HepG2 (cell line): ENCODE results near the gene IL6ST. TPM values are rescaled to one million over a fixed set of nuclear protein-coding genes. Genes with fewer than 3 reads are reported as not detected.

Experiments used
- ATAC-seq: fragments of 200-7000 bp; cut with Tn5 transposase; 3 replicates; pipeline ENCODE4 v1.9.1; 2020; ENCODE audit warnings: mild to moderate bottlenecking, moderate library complexity
- BruUV-seq: library from RNA; stranded (reverse); fragments of 400-500 nt; replicated peaks from 2 replicates; lab custom pipeline; 2021; lab: Mats Ljungman, UMichigan
- CTCF ChIA-PET: fragments of 300-600 bp; formaldehyde crosslinking; extraction: SDS; loops from one replicate; lab custom pipeline; 2021; ENCODE audit warnings: low total read pairs, inconsistent platforms, low intra/inter-chr PET ratio; lab: Yijun Ruan, JAX
- POLR2A ChIA-PET: fragments of 350-600 bp; sonication (Branson Sonifier 250); formaldehyde crosslinking; loops from one replicate; lab custom pipeline; 2020; ENCODE audit warnings: antibody characterized with exemption, inconsistent platforms; lab: Yijun Ruan, JAX
- DNase-seq: peaks from one replicate; pipeline ENCODE4 v3.0.0-alpha.2; 2015; ENCODE audit warnings: low spot score
- FAIRE-seq: peaks from 3 replicates; lab custom pipeline; 2011; peaks lifted over from hg19 to GRCh38; lab: Jason Lieb, UNC
- H2AFZ ChIP-seq: one replicate; pipeline ENCODE4 v1.6.1; 2011; ENCODE audit warnings: low read length, inconsistent platforms
- H3K27ac ChIP-seq: fragments of 300-600 bp; 3 replicates; pipeline ENCODE4 v1.8.0; 2011; ENCODE audit warnings: mixed run types, mild to moderate bottlenecking, mixed read lengths, low read length, inconsistent platforms; ENCODE audit not compliant: insufficient read depth; ENCODE audit errors: extremely low read length
- H3K27me3 ChIP-seq, 2 experiments: fragments of 200-600 bp in 1 of 2; 2 replicates in 1 of 2; 3 replicates in 1 of 2; pipeline versions ENCODE4 v1.6.0 to v1.8.0; 2011; ENCODE audit warnings: low read length in 2 of 2, mild to moderate bottlenecking in 2 of 2, moderate library complexity in 2 of 2, inconsistent platforms in 1 of 2; ENCODE audit not compliant: insufficient read depth in 2 of 2, control insufficient read depth in 1 of 2
- H3K36me3 ChIP-seq, 2 experiments: fragments of 200-600 bp in 1 of 2; replicated peaks in 1 of 2; 2 replicates in 1 of 2; 3 replicates in 1 of 2; pipeline versions ENCODE4 v1.5.1 to v1.8.0; 2011; ENCODE audit warnings: low read length in 2 of 2, inconsistent platforms in 1 of 2; ENCODE audit not compliant: insufficient read depth in 2 of 2, control insufficient read depth in 1 of 2
- H3K4me1 ChIP-seq: 2 replicates; pipeline ENCODE4 v1.5.1; 2012; ENCODE audit warnings: low read length, inconsistent platforms; ENCODE audit not compliant: insufficient read depth
- H3K4me2 ChIP-seq: 2 replicates; pipeline ENCODE4 v1.6.0; 2011; ENCODE audit warnings: low read depth, low read length, inconsistent platforms
- H3K4me3 ChIP-seq, 3 experiments: fragments of 200-600 bp in 1 of 3; sonication (generic), shearing (Covaris generic) in 1 of 3; replicated peaks in 1 of 3; 2 replicates each; pipeline ENCODE4 v1.5.1; 2011 to 2016; ENCODE audit warnings: low read length in 3 of 3, inconsistent platforms in 2 of 3, low read depth in 2 of 3, mild to moderate bottlenecking in 2 of 3, control low read depth in 1 of 3, mixed read lengths in 1 of 3; ENCODE audit not compliant: insufficient read depth in 1 of 3
- H3K79me2 ChIP-seq: one replicate; pipeline ENCODE4 v1.6.1; 2011; ENCODE audit warnings: low read length, inconsistent platforms; ENCODE audit not compliant: insufficient read depth
- H3K9ac ChIP-seq: 2 replicates; pipeline ENCODE4 v1.6.0; 2011; ENCODE audit warnings: mild to moderate bottlenecking, low read depth, low read length, inconsistent platforms; ENCODE audit not compliant: insufficient read depth
- H3K9me3 ChIP-seq: 2 replicates; pipeline ENCODE4 v1.5.1; 2012; ENCODE audit warnings: mild to moderate bottlenecking, low read length
- H4K20me1 ChIP-seq: 2 replicates; pipeline ENCODE4 v1.6.0; 2011; ENCODE audit warnings: inconsistent platforms, mild to moderate bottlenecking, low read length, moderate library complexity; ENCODE audit not compliant: insufficient read depth
- ASH2L ChIP-seq: fragments of 300-600, 200-600 bp; sonication (generic); IDR thresholded peaks from 2 replicates; pipeline ENCODE4 v1.7.0; 2017; ENCODE audit warnings: low read depth, mild to moderate bottlenecking, moderate library complexity, mixed read lengths, low read length; ENCODE audit not compliant: insufficient read length
- CAMTA2 ChIP-seq: sonication (generic); formaldehyde crosslinking; IDR thresholded peaks from 2 replicates; pipeline ENCODE4 v1.4.0; 2020; ENCODE audit warnings: mild to moderate bottlenecking, missing genetic modification reagents, borderline replicate concordance
- ZNF598 ChIP-seq: sonication (generic); formaldehyde crosslinking; IDR thresholded peaks from 2 replicates; pipeline ENCODE4 v1.5.1; 2020; ENCODE audit warnings: mild to moderate bottlenecking, missing genetic modification reagents, borderline replicate concordance
- WGBS: methylation state at CpG from one replicate; pipeline ENCODE4 v1.1.6; 2017; ENCODE audit warnings: low lambda C conversion rate; 5-methylcytosine and 5-hydroxymethylcytosine counted together
- in situ Hi-C: cut with HindIII; loops from 2 replicates; pipeline ENCODE4 v1.10.0; 2017; ENCODE audit warnings: low pct_unique_long_range_greater_than_20kb; ENCODE audit not compliant: extremely low pct_ligation_motif_present
- intact Hi-C: fragments of 100-400 bp; cut with micrococcal nuclease; formaldehyde crosslinking; loops from one replicate; pipeline ENCODE4 v1.10.0; 2022; ENCODE audit not compliant: unreplicated experiment
- polyA plus RNA-seq, 8 experiments: library from polyadenylated mRNA; depleted of rRNA in 3 of 8; stranded (reverse) in 7 of 8; unstranded in 1 of 8; fragments of >200 nt; fragmentation: Illumina TruSeq in 4 of 8; extraction: Trizol in 4 of 8; gene quantifications; 2 replicates each; pipeline versions ENCODE4 v1.2.1 to v1.2.3, GENCODE V29; 2011 to 2016; ENCODE audit warnings: low read depth in 4 of 8, missing spikeins in 1 of 8, mixed read lengths in 1 of 8; ENCODE audit not compliant: insufficient read depth in 1 of 8
- total RNA-seq, 5 experiments: library from RNA; depleted of rRNA; stranded (reverse); fragments of >200 nt; fragmentation: Illumina TruSeq; extraction: Trizol; gene quantifications; 2 replicates each; pipeline ENCODE4 v1.2.3, GENCODE V29; 2016; ENCODE audit warnings: low read depth in 1 of 5
- TF ChIP-seq, protein P1 (sequence below): sonication (generic); formaldehyde crosslinking; IDR thresholded peaks from 2 replicates; pipeline ENCODE4; 2020; ENCODE audit warnings: missing genetic modification reagents, mild to moderate bottlenecking, borderline replicate concordance
- TF ChIP-seq, protein P2 (sequence below): IDR thresholded peaks from 2 replicates; pipeline ENCODE4 v1.6.1; 2016; ENCODE audit warnings: missing biosample characterization, missing genetic modification reagents, low read depth

Gene IL6ST
- total and polyA plus RNA-seq, 2 of the 13 experiments (the other 11 are each of a cell fraction or from before 2014, with no cell fraction given) = 66.6 to 166 TPM

DNA sequence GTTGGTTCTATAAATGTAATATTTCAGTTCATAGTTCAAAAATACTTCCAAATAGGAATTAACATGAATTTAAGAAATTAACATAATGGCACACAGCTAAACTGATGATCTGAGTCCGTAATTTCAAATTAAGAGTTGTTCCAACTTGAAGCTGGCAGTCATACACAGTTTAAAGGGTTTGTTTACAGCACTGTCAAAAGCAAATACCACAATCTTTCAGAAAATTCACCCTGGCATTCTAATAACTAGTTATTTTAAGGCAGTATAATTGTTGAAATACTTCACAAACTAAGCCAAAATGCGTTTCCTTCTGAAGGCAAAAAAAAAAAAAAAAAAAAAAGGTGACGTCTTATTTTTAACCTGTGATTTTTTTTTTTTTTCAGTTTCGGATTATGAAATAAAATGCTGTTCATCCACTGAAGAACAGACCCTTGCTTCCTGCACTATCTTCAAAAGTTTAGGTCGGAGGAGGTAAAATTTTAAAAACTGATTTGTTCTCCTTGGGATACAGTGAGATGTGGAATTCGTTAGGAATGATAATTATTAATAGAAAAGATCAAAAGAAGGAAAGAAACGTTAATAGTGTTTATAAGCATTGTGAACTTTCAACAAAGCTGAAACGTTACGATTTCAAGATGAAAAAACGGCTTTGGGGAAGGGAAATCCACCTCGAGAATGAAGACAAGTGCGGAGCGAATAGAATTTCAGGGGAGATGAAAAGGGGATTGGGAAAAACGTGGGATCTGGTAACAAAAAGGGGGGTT lies 850 bp downstream of the IL6ST start (continued):
- TF ChIP-seq, protein P1, sequence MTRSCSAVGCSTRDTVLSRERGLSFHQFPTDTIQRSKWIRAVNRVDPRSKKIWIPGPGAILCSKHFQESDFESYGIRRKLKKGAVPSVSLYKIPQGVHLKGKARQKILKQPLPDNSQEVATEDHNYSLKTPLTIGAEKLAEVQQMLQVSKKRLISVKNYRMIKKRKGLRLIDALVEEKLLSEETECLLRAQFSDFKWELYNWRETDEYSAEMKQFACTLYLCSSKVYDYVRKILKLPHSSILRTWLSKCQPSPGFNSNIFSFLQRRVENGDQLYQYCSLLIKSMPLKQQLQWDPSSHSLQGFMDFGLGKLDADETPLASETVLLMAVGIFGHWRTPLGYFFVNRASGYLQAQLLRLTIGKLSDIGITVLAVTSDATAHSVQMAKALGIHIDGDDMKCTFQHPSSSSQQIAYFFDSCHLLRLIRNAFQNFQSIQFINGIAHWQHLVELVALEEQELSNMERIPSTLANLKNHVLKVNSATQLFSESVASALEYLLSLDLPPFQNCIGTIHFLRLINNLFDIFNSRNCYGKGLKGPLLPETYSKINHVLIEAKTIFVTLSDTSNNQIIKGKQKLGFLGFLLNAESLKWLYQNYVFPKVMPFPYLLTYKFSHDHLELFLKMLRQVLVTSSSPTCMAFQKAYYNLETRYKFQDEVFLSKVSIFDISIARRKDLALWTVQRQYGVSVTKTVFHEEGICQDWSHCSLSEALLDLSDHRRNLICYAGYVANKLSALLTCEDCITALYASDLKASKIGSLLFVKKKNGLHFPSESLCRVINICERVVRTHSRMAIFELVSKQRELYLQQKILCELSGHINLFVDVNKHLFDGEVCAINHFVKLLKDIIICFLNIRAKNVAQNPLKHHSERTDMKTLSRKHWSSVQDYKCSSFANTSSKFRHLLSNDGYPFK = no peak
- TF ChIP-seq, all 625 proteins: peak for 3

DNA sequence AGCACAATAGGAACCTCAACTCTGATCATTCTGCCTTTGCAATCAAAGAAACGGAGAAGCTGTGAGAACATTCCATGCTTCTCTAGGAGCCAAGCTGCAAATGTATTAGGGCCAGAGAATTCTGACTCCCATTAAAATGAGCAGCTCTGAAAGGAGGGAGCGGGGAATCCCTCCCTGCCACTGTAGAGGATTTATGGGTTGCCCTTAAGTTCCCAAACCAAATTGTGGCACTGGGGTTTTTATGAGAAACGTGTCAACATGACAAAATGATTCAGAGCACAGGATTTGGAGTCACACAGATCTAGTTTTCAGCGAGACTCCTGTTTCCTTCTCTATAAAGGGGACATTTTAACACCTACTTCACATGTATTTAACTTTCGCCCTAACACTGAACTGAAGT lies 1.8 kb downstream of the IL6ST start:
- no peak overlapping the region for H2AFZ ChIP-seq
- DNase-seq (no peak), ATAC-seq (no peak), FAIRE-seq (no peak)
- intact Hi-C loops (loop anchor here (5.0 kb wide), 2 partner anchors 34 to 104 kb away; no protein-coding TSS in a partner anchor), in situ Hi-C loops (loop anchor here (5.0 to 25.0 kb wide), 2 partner anchors 209 to 869 kb away; no protein-coding TSS in a partner anchor)
- TF ChIP-seq CAMTA2 (CRISPR knock-in tag) (no peak), ASH2L (peak; percentile 2), ZNF598 (CRISPR knock-in tag) (no peak)
- TF ChIP-seq, protein P2, sequence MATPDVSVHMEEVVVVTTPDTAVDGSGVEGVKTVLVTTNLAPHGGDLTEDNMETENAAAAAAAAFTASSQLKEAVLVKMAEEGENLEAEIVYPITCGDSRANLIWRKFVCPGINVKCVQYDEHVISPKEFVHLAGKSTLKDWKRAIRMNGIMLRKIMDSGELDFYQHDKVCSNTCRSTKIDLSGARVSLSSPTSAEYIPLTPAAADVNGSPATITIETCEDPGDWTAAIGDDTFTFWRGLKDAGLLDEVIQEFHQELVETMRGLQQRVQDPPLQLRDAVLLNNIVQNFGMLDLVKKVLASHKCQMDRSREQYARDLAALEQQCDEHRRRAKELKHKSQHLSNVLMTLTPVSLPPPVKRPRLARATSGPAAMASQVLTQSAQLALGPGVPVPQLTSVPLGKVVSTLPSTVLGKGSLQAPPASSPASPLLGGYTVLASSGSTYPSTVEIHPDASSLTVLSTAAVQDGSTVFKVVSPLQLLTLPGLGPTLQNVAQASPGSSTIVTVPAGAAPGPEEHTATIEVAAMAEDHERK (CRISPR knock-in tag) = no peak
- WGBS = 7% methylated on average over 5 of the region's 5 CpGs
- no TSS peak for BruUV-seq
- H3K36me3 ChIP-seq = peaks cover 0 to 3% of the 10 kb centered on the region in 2 experiments; a peak in 1 of 5 replicates
- peaks cover 0 to 4% of the 10 kb centered on the region in 2 experiments; a peak in 1 of 5 replicates for H3K27me3 ChIP-seq
- H3K27ac ChIP-seq = peak overlapping the region; percentile 94
- peak overlapping the region; percentile 79 for H3K4me2 ChIP-seq
- ChIA-PET POLR2A (interaction anchor here (0.9 kb wide), 1 partner anchor 62 kb away, joined by 3 read pairs; no protein-coding TSS in a partner anchor), CTCF (no interaction called here)
- H3K4me3 ChIP-seq = peak overlapping the region; percentile 85 to 99 (median 97); a peak in 5 of 6 replicates
- H3K4me1 ChIP-seq = peaks cover 59% of the 10 kb centered on the region
- H3K79me2 ChIP-seq = peaks cover 76% of the 10 kb centered on the region
- H3K9ac ChIP-seq = peak overlapping the region; percentile 99
- peaks cover 50% of the 10 kb centered on the region for H4K20me1 ChIP-seq
- H3K9me3 ChIP-seq = no peaks in the 10 kb centered on the region
